GM10266 (cell line): ENCODE results near the gene NEK5.
"Not testable (repeated sequence)": the region's sequence is repeated elsewhere in the genome, so short reads cannot be mapped to it uniquely, and the experiment has no call there.

Experiments
- DNase-seq: peaks from one replicate; pipeline ENCODE4 v3.0.0; 2012; ENCODE audit errors: extremely low spot score
- TF ChIP-seq, protein P1 (sequence below): IDR thresholded peaks from 2 replicates; pipeline ENCODE4 v1.5.1; 2012; ENCODE audit warnings: mild to moderate bottlenecking, low read depth; ENCODE audit not compliant: control insufficient read depth, insufficient read depth; ENCODE audit errors: missing control alignments

Gene NEK5

DNA sequence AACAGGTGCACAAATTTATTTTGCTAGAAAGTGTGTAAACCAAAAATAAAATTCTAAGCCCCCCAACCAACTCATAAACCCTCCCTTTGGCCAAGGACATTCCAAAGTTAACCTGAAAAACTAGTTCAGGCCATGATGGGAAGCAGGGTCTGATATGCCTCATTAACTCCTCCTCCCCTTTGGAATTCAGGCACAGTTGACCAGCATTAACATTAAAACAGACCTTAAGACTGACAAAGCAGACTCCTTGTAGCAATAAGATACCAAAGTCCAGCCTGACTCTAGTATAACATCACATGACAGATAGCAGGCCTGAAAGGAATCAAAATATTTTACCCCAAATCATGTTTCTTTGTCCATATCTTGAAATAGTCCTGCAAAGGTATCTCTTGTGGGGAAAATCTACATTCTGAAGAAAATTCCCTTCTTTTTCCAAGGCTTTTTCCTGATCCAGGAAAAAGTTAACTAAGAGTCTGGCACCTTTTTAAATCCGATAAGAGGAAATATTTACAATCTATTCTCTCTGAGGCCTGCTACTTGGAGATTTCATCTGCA, 19.7 kb downstream of the NEK5 start:
- TF ChIP-seq, protein P1, sequence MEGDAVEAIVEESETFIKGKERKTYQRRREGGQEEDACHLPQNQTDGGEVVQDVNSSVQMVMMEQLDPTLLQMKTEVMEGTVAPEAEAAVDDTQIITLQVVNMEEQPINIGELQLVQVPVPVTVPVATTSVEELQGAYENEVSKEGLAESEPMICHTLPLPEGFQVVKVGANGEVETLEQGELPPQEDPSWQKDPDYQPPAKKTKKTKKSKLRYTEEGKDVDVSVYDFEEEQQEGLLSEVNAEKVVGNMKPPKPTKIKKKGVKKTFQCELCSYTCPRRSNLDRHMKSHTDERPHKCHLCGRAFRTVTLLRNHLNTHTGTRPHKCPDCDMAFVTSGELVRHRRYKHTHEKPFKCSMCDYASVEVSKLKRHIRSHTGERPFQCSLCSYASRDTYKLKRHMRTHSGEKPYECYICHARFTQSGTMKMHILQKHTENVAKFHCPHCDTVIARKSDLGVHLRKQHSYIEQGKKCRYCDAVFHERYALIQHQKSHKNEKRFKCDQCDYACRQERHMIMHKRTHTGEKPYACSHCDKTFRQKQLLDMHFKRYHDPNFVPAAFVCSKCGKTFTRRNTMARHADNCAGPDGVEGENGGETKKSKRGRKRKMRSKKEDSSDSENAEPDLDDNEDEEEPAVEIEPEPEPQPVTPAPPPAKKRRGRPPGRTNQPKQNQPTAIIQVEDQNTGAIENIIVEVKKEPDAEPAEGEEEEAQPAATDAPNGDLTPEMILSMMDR = no peak
- DNase-seq = no peak

DNA sequence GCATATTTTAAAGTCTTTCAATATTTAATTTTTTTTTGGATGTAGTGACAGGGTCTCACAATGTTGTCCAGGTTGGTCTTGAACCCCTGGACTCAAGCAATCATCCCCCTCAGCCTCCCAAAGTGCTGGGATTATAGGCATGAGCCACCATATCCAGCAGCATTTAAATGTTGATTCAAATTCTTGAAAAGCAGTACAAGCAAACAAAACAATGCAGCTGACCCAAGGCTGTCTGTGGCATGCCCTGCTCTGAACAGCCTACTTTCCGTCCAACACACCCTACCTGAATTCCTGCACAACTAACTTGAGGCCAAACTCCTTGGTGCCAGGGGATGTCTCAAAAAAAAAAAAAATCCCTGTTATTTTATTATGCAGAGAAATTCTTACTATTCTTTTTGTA, 23.0 kb downstream of the NEK5 start:
- DNase-seq = no peak
- TF ChIP-seq, protein P1 = no peak

DNA sequence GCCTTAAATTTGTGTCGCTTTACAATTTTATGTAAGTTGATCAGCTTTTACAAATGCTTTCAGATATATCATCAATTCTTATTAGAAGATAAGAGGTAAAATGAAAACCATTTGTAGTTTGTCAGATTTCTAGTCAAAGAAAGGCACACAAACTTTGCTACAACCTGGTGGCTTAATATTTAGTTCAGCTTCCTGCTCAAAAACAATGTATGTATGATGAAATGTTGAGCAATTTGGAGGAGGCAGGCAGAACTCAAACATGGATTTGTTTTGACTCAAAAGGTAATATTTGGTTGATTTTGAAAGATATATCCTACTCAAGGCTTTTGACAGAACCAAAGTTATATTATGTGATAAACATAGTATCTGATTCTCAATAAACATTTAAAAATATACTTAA, 24.2 kb downstream of the NEK5 start:
- TF ChIP-seq, protein P1 = no peak
- no peak for DNase-seq

DNA sequence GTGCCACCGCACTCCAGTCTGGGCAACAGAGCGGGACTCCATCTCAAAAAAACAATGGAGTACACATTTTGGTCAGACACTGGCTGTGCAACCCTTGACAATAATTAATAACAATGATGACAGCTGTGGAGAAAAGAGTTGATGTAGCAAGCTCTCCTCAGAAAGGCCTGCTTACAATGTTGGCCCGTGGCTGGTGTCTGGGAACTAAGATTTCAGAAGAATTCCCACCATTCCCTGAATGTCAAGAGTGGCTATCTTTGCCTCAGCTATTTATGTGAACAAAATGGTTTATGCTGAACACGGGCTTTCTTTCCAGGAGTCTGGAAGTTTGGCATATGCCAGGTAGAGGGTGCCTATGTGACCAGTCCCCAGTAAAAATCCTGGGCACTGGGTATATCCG, 25.5 kb downstream of the NEK5 start:
- no peak for DNase-seq
- TF ChIP-seq, protein P1 = no peak

DNA sequence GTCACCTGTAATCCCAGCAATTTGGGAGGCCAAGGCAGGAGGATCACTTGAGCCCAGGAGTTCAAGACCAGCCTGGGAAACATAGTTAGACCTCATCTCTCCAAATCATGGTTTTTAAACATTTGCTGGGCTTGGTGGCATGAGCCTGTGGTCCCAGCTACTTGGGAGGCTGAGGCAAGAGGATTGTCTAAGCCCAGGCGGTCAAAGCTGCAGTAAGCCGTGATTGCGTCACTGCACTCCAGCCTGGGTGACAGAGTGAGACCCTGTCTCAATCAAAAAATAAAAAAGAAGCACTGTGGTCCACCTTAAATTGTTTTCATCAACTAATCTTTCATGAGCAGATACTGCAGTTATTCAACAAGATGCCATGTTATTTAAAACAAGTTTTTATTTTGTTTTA, 26.4 kb downstream of the NEK5 start:
- DNase-seq = not testable (repeated sequence)

DNA sequence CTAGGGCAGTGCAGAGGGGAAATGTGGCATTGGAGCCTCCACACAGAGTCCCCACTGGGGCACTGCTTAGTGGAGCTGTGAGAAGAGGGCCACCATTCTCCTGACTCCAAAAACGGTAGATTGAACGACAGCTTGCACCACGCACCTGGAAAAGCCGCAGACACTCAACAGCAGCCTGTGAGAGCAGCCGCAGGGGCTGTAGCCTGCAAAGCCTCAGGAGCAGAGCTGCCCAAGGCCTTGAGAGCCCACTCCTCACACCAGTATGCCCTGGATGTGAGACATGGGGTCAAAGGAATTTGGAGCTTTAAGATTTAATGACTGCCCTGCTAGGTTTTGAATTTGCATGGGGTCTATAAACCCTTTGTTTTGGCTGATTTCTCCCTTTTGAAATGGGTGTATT, 31.7 kb downstream of the NEK5 start:
- no peak for DNase-seq
- TF ChIP-seq, protein P1 = no peak

DNA sequence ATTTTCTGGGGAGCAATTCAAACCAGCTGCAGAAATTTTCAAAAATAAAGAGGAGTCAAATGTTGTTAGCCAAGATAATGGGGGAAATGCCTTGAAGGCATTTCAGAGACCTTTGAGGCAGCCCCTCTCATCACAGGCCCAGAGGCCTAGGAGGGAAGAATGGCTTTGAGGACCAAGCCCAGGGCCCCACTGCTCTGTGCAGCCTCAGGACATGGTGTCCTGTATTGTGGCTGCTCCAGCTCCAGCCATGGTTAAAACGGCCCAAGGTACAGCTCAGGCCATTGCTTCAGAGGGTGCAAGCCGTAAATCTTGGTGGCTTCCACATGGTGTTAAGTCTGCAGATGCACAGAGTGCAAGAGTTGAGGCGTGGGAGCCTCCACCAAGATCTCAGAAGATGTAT, 32.1 kb downstream of the NEK5 start:
- no peak for DNase-seq
- TF ChIP-seq, protein P1 = no peak

DNA sequence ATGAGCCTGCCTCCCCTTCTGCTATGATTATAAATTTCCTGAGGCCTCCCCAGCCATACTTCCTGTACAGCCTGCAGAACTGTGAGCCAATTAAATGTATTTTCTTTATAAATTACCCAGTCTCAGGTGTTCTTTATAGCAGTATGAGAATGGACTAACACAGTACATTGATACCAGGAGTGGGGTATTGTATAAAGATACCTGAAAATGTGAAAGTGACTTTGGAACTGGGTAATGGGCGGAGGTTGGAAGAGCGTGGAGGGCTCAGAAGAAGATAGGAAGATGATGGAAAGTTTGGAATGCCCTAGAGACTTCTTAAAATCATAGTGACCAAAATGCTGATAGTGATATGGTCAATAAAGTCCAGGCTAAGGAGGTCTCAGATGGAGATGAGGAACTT, 32.8 kb downstream of the NEK5 start:
- DNase-seq = no peak
- TF ChIP-seq, protein P1 = no peak
